NAMALWA (cell line): Measurements from ENCODE around the gene C1RL.

Source experiments
- DNase-seq: peaks from one replicate; pipeline ENCODE4 v3.0.0-alpha.2; 2015; ENCODE audit warnings: low spot score

Gene C1RL

GRCh38 chr12:7092229-7092985 is 16.6 kb downstream of the C1RL start, which contains the start of gene C1R:
C1R (minus strand) TSS chr12:7092445; CDS start chr12:7092388, 57 bp downstream.
- DNase-seq: peak; percentile 77

- no peak for DNase-seq
Measured at GRCh38 chr12:7091660-7092228, 17.3 kb downstream of the C1RL start.

- DNase-seq: no peak
Measured at GRCh38 chr12:7091171-7091570, 17.8 kb downstream of the C1RL start.

- no peak for DNase-seq
Measured at GRCh38 chr12:7090222-7090998, 18.6 kb downstream of the C1RL start.

GRCh38 chr12:7089196-7089871 is 19.7 kb downstream of the C1RL start:
- no peak for DNase-seq

GRCh38 chr12:7083125-7083524 is 25.9 kb downstream of the C1RL start:
- no peak for DNase-seq

GRCh38 chr12:7081037-7081436 is 28.0 kb downstream of the C1RL start:
- DNase-seq: no peak

- no peak for DNase-seq
Measured at GRCh38 chr12:7079826-7080125, 29.2 kb downstream of the C1RL start.

GRCh38 chr12:7078163-7078562 is 30.9 kb downstream of the C1RL start:
- DNase-seq: no peak

- DNase-seq: no peak
Measured at GRCh38 chr12:7076493-7076892, 32.5 kb downstream of the C1RL start.

- no peak for DNase-seq
Measured at GRCh38 chr12:7075939-7076338, 33.1 kb downstream of the C1RL start.

GRCh38 chr12:7075518-7075917 is 33.5 kb downstream of the C1RL start:
- DNase-seq: no peak

GRCh38 chr12:7073946-7074345 is 35.1 kb downstream of the C1RL start:
- DNase-seq: no peak

- no peak for DNase-seq
Measured at GRCh38 chr12:7072554-7072953, 36.5 kb downstream of the C1RL start.

- no peak for DNase-seq
Measured at GRCh38 chr12:7072035-7072434, 37.0 kb downstream of the C1RL start.

- no peak for DNase-seq
Measured at GRCh38 chr12:7069386-7069785, 39.6 kb downstream of the C1RL start.

- DNase-seq: no peak
Measured at GRCh38 chr12:7068994-7069346, 40.0 kb downstream of the C1RL start.

GRCh38 chr12:7068240-7068993 is 40.6 kb downstream of the C1RL start:
- DNase-seq: no peak

GRCh38 chr12:7067096-7067495 is 41.9 kb downstream of the C1RL start:
- no peak for DNase-seq

- no peak for DNase-seq
Measured at GRCh38 chr12:7066596-7066995, 42.4 kb downstream of the C1RL start.

GRCh38 chr12:7065073-7065623 is 43.9 kb downstream of the C1RL start:
- DNase-seq: no peak

GRCh38 chr12:7064516-7064915 is 44.5 kb downstream of the C1RL start:
- no peak for DNase-seq
